Measurements from ENCODE around the gene KIF26A.

DNA sequence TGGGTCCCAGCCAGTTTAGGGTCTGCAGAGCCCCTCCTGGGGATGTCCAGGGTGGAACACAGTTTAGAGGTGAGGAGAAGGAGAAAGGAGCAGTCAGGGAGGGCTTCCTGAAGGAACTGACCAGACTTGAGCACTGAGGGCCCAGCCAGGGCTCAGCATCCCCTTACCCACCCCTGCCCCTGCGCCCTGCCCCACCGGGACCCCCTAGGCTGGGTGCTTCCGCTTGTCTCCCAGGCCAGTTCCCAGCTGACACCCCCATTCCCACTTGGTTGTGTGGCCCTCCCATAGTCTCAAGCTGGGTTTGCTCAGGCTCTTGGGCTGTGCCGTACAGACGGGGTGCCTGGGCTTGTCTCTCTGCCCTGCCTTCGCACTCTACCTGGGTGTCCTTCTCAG is 26.3 kb upstream of the KIF26A start:
- TF ChIP-seq, protein P1, sequence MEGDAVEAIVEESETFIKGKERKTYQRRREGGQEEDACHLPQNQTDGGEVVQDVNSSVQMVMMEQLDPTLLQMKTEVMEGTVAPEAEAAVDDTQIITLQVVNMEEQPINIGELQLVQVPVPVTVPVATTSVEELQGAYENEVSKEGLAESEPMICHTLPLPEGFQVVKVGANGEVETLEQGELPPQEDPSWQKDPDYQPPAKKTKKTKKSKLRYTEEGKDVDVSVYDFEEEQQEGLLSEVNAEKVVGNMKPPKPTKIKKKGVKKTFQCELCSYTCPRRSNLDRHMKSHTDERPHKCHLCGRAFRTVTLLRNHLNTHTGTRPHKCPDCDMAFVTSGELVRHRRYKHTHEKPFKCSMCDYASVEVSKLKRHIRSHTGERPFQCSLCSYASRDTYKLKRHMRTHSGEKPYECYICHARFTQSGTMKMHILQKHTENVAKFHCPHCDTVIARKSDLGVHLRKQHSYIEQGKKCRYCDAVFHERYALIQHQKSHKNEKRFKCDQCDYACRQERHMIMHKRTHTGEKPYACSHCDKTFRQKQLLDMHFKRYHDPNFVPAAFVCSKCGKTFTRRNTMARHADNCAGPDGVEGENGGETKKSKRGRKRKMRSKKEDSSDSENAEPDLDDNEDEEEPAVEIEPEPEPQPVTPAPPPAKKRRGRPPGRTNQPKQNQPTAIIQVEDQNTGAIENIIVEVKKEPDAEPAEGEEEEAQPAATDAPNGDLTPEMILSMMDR (IDR thresholded peaks at IDR 0.05): no peak
- TF ChIP-seq POLR2A (IDR thresholded peaks at IDR 0.05): no peak
- TF ChIP-seq EP300 (IDR thresholded peaks at IDR 0.05): no peak
